Lung (tissue), 12 donors: ENCODE measurements around the gene SACM1L. TPM values are rescaled to one million over a fixed set of nuclear protein-coding genes. Genes with fewer than 3 reads are reported as not detected.

Experiments used
- ATAC-seq: fragments of 200-7000 bp; cut with Tn5 transposase; one replicate; pipeline ENCODE4 v1.9.1; 2020; ENCODE audit warnings: moderate number of reproducible peaks; ENCODE audit not compliant: insufficient read depth, low FRiP score
- DNase-seq, 3 donors: peaks; one replicate each; pipeline ENCODE4 v3.0.0-alpha.2; 2013 to 2017
- H3K27ac ChIP-seq, 2 donors: one replicate each; pipeline ENCODE4 v1.5.1; 2013; ENCODE audit warnings: mild to moderate bottlenecking in 2 of 2, moderate library complexity in 2 of 2, control low read depth in 1 of 2, inconsistent platforms in 1 of 2, low read depth in 1 of 2, low read length in 1 of 2
- H3K27me3 ChIP-seq, 3 donors: one replicate each; pipeline ENCODE4 v1.5.1; 2013; ENCODE audit warnings: low read length in 2 of 3; ENCODE audit not compliant: control insufficient read depth in 3 of 3, insufficient read depth in 3 of 3
- H3K36me3 ChIP-seq, 4 donors: one replicate each; pipeline ENCODE4 v1.5.1; 2013; ENCODE audit warnings: low read length in 4 of 4, mild to moderate bottlenecking in 1 of 4, moderate library complexity in 1 of 4; ENCODE audit not compliant: control insufficient read depth in 4 of 4, insufficient read depth in 4 of 4
- H3K4me1 ChIP-seq, 5 donors: one replicate each; pipeline ENCODE4 v1.5.1; 2013; ENCODE audit warnings: low read length in 5 of 5, mild to moderate bottlenecking in 2 of 5, moderate library complexity in 1 of 5; ENCODE audit not compliant: control insufficient read depth in 5 of 5, insufficient read depth in 5 of 5
- H3K4me3 ChIP-seq: one replicate; pipeline ENCODE4 v1.5.1; 2013; ENCODE audit warnings: mild to moderate bottlenecking, control low read depth, moderate library complexity
- H3K9ac ChIP-seq, 2 donors: one replicate each; pipeline ENCODE4 v1.5.1; 2013; ENCODE audit warnings: low read length in 2 of 2, control low read depth in 1 of 2; ENCODE audit not compliant: insufficient read depth in 1 of 2
- H3K9me3 ChIP-seq, 4 donors: one replicate each; pipeline ENCODE4 v1.5.1; 2013; ENCODE audit warnings: low read length in 3 of 4, mild to moderate bottlenecking in 1 of 4, moderate library complexity in 1 of 4; ENCODE audit not compliant: control insufficient read depth in 4 of 4, insufficient read depth in 3 of 4
- WGBS, 2 donors: extraction: QIAGEN DNeasy Blood & Tissue Kit; methylation state at CpG; one replicate each; pipeline ENCODE4 v1.1.7; 2013; 5-methylcytosine and 5-hydroxymethylcytosine counted together
- polyA plus RNA-seq, 2 donors: library from polyadenylated mRNA; stranded (reverse); fragments of 200-250 nt; gene quantifications; one replicate each; pipeline ENCODE4 v1.2.1, GENCODE V29; 2013
- total RNA-seq, 2 donors: library from RNA; depleted of rRNA in 1 of 2; stranded (reverse); fragments of >200 nt in 1 of 2; gene quantifications; one replicate each; pipeline ENCODE4 v1.2.1, GENCODE V29; 2014 to 2021
- TF ChIP-seq, protein P1 (sequence below): IDR thresholded peaks from 2 replicates; pipeline ENCODE4 v1.5.1; 2012; ENCODE audit warnings: mild to moderate bottlenecking; ENCODE audit errors: control extremely low read depth, extremely low read depth
- donor health status: control.
- donor health status: control.
- donor health status: Bipolar disorder and iron deficiency.
- donor health status: healthy.
- donor health status: DM: yes; HTN: yes; CAD: no.

The SACM1L gene
- total and polyA plus RNA-seq, 4 donors, result 23.3 to 117 (median 43.8) TPM

- 83 to 94% methylated on average over 4 of the region's 4 CpGs for WGBS, 2 donors
- H3K27ac ChIP-seq, result no peak overlapping the region
- no peak overlapping the region for H3K4me3 ChIP-seq
- TF ChIP-seq, protein P1, sequence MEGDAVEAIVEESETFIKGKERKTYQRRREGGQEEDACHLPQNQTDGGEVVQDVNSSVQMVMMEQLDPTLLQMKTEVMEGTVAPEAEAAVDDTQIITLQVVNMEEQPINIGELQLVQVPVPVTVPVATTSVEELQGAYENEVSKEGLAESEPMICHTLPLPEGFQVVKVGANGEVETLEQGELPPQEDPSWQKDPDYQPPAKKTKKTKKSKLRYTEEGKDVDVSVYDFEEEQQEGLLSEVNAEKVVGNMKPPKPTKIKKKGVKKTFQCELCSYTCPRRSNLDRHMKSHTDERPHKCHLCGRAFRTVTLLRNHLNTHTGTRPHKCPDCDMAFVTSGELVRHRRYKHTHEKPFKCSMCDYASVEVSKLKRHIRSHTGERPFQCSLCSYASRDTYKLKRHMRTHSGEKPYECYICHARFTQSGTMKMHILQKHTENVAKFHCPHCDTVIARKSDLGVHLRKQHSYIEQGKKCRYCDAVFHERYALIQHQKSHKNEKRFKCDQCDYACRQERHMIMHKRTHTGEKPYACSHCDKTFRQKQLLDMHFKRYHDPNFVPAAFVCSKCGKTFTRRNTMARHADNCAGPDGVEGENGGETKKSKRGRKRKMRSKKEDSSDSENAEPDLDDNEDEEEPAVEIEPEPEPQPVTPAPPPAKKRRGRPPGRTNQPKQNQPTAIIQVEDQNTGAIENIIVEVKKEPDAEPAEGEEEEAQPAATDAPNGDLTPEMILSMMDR, result no peak
- DNase-seq (no peak), ATAC-seq (no peak)
- no peak overlapping the region for H3K9ac ChIP-seq
- no peaks in the 10 kb centered on the region for H3K27me3 ChIP-seq
- H3K9me3 ChIP-seq, result no peaks in the 10 kb centered on the region
- H3K4me1 ChIP-seq, result no peaks in the 10 kb centered on the region
- H3K36me3 ChIP-seq, result peaks cover 0 to 20% (median 5%) of the 10 kb centered on the region in 4 donors
Measured at GRCh38 chr3:45749880-45750279, 60.7 kb downstream of the SACM1L start.

DNA sequence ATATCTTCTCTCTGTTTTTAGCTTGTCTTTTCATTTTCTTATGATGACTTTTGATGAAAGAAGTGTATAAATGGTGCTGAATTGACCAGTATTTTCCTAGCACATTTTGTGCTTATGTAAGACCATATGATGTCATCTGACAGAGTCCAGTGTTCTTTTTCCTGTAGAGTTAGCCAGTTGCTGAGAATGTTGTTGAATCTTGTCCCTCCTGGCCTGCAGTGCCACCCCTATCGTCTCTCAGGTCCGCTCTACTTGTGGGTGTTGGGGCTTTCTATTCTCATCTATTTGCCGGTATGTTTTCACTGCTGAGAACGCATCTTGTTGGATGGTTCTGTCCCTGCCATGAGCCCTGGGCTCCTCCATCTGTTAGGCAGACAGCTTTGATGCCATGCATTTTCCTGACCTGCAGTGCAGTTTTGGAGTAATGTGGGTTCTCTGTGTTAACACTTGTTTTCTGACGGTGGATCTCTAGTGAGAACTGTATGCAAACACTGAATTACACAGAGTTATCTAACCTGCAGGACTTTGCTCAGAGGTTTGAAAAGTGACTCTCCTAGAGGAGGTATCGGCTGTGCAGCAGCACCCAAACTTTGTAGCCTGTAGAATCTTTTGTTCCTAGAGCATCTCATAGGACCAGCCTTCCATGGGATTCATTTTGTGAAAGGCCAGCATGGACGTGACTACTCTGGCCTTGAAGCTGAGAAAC, 62.5 kb downstream of the SACM1L start:
- no peak for DNase-seq
- Histone ChIP-seq H3K9ac (no peak overlapping the region), H3K9me3 (no peaks in the 10 kb centered on the region), H3K4me3 (no peak overlapping the region), H3K27me3 (no peaks in the 10 kb centered on the region), H3K27ac (no peak overlapping the region), H3K36me3 (peaks cover 0 to 8% (median 0%) of the 10 kb centered on the region in 4 donors), H3K4me1 (no peaks in the 10 kb centered on the region)
- TF ChIP-seq, protein P1, result no peak
- WGBS, 2 donors, result 92 to 96% methylated on average over 7 of the region's 7 CpGs
- ATAC-seq, result no peak

DNA sequence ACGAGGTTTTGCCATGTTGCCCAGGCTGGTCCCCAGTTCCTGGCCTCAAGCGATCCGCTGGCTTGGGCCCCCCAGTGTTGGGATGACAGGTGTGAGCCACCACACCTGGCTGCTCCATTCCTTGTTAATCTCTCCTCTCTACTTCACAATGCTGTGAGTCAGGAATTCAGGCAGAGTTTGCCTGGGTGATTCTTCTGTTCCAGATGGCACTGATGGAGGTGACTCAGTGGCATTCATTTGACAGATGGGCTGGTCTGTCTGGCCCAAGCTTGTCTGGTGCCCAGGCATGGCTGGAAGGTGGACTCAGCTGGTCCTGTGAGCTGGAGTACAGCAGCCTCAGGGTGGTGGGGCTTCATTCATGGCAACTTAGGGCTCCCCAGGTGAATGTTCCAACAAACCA, 63.9 kb downstream of the SACM1L start:
- no peak overlapping the region for H3K27ac ChIP-seq
- no peaks in the 10 kb centered on the region for H3K27me3 ChIP-seq
- 92 to 98% methylated on average over 3 of the region's 3 CpGs for WGBS, 2 donors
- no peaks in the 10 kb centered on the region for H3K36me3 ChIP-seq
- ATAC-seq (no peak), DNase-seq (no peak)
- H3K4me3 ChIP-seq, result no peak overlapping the region
- H3K4me1 ChIP-seq, result no peaks in the 10 kb centered on the region
- no peaks in the 10 kb centered on the region for H3K9me3 ChIP-seq
- H3K9ac ChIP-seq, result no peak overlapping the region
- TF ChIP-seq, protein P1, result no peak

DNA sequence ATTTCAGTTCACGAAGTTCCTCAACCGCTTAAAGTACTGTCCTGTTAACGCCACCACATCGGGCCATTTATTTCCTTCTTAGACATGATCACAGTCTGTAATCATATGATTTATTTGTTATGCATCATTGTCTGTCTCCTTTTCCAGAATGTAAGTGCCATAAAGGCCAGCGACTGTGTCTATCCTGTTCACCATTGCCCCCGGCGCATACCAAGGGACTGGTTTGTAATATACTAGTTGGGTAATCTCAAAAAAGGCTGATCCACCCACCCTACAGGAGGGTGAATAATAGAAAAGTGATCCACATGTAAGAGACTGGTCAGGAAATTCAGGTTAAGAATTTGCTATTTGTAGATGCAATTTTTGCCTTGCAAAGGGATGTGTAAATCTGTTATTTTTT, 65.3 kb downstream of the SACM1L start:
- TF ChIP-seq, protein P1, result no peak
- Histone ChIP-seq H3K9ac (no peak overlapping the region), H3K27ac (no peak overlapping the region), H3K4me3 (no peak overlapping the region), H3K36me3 (no peaks in the 10 kb centered on the region), H3K27me3 (peaks cover 0 to 3% (median 0%) of the 10 kb centered on the region in 3 donors), H3K4me1 (no peaks in the 10 kb centered on the region), H3K9me3 (no peaks in the 10 kb centered on the region)
- WGBS, 2 donors, result 93 to 96% methylated on average over 7 of the region's 7 CpGs
- ATAC-seq, result no peak
- DNase-seq, result no peak
